Peyer's patch (tissue), 4 donors: Measurements from ENCODE around the gene PDE11A. TPM values are rescaled to one million over a fixed set of nuclear protein-coding genes. Genes with fewer than 3 reads are reported as not detected.
"Not testable (repeated sequence)": the region's sequence is repeated elsewhere in the genome, so short reads cannot be mapped to it uniquely, and the experiment has no call there.

Experiments
- DNase-seq, 3 donors: peaks; one replicate each; pipeline ENCODE4 v3.0.0-alpha.2; 2017 to 2019
- H3K27ac ChIP-seq, 4 donors: fragments of 200-600 bp; sonication (generic); one replicate each; pipeline ENCODE4 v1.5.1; 2016 to 2019
- H3K27me3 ChIP-seq, 2 donors: fragments of 200-600 bp; sonication (generic); one replicate each; pipeline ENCODE4 v1.5.1; 2019
- H3K36me3 ChIP-seq, 3 donors: fragments of 200-600 bp; sonication (generic); one replicate each; pipeline ENCODE4 v1.5.1; 2016 to 2019
- H3K4me1 ChIP-seq, 4 donors: fragments of 200-600 bp; sonication (generic); one replicate each; pipeline ENCODE4 v1.5.1; 2016 to 2019
- H3K4me3 ChIP-seq, 4 donors: fragments of 200-600 bp; sonication (generic); 1 replicate in 3 of 4; 2 replicates in 1 of 4; pipeline ENCODE4 v1.5.1; 2016 to 2019; ENCODE audit warnings: mild to moderate bottlenecking in 1 of 4
- H3K9me3 ChIP-seq, 4 donors: fragments of 200-600 bp; sonication (generic); one replicate each; pipeline ENCODE4 v1.5.1; 2016 to 2019; ENCODE audit warnings: mild to moderate bottlenecking in 1 of 4
- CTCF ChIP-seq, 6 experiments: fragments of 450-650 bp in 4 of 6; fragments of 200-600 bp in 2 of 6; sonication (generic) in 1 of 6; IDR thresholded peaks; one replicate each; pipeline ENCODE4 v1.5.1; 2017 to 2019; ENCODE audit warnings: antibody characterized with exemption in 6 of 6, mild to moderate bottlenecking in 3 of 6, moderate library complexity in 1 of 6
- POLR2A ChIP-seq, 2 donors: fragments of 450-650 bp; IDR thresholded peaks; one replicate each; pipeline ENCODE4 v1.5.1; 2017; ENCODE audit warnings: antibody characterized with exemption in 2 of 2, mild to moderate bottlenecking in 2 of 2, moderate library complexity in 2 of 2
- total RNA-seq, 4 donors: library from RNA; depleted of rRNA; stranded (reverse); fragments of >200 nt; gene quantifications; one replicate each; pipeline ENCODE4 v1.1.0, GENCODE V29; 2016

PDE11A gene
- total RNA-seq, 4 donors from 2014 or later: 1.6 to 2.1 (median 1.7) TPM

- Histone ChIP-seq H3K4me3 (no peak overlapping the region), H3K4me1 (no peaks in the 10 kb centered on the region), H3K27ac (no peak overlapping the region), H3K36me3 (no peaks in the 10 kb centered on the region), H3K9me3 (no peaks in the 10 kb centered on the region), H3K27me3 (no peaks in the 10 kb centered on the region)
- DNase-seq: no peak
- no peak for TF ChIP-seq CTCF (IDR thresholded peaks at IDR 0.05)
- TF ChIP-seq POLR2A (IDR thresholded peaks at IDR 0.05): no peak
These were observed 11.7 kb upstream of the PDE11A start for GRCh38 chr2:178084273-178084672.

GRCh38 chr2:178082408-178083045 is 9.9 kb upstream of the PDE11A start:
- no peak overlapping the region for H3K27ac ChIP-seq
- H3K4me3 ChIP-seq: no peak overlapping the region
- DNase-seq: no peak
- H3K36me3 ChIP-seq: no peaks in the 10 kb centered on the region
- no peaks in the 10 kb centered on the region for H3K4me1 ChIP-seq
- no peaks in the 10 kb centered on the region for H3K9me3 ChIP-seq
- no peaks in the 10 kb centered on the region for H3K27me3 ChIP-seq
- TF ChIP-seq POLR2A (IDR thresholded peaks at IDR 0.05): no peak
- no peak for TF ChIP-seq CTCF (IDR thresholded peaks at IDR 0.05)

- H3K9me3 ChIP-seq, H3K4me3 ChIP-seq, DNase-seq, H3K27ac ChIP-seq, H3K4me1 ChIP-seq, H3K27me3 ChIP-seq, H3K36me3 ChIP-seq: not testable (repeated sequence)
These were observed 6.7 kb upstream of the PDE11A start for GRCh38 chr2:178079279-178079678.

- no peaks in the 10 kb centered on the region for H3K36me3 ChIP-seq
- no peaks in the 10 kb centered on the region for H3K27me3 ChIP-seq
- no peak for DNase-seq
- TF ChIP-seq CTCF (IDR thresholded peaks at IDR 0.05): no peak
- TF ChIP-seq POLR2A (IDR thresholded peaks at IDR 0.05): no peak
- no peaks in the 10 kb centered on the region for H3K9me3 ChIP-seq
- H3K27ac ChIP-seq: no peak overlapping the region
- H3K4me1 ChIP-seq: no peaks in the 10 kb centered on the region
- H3K4me3 ChIP-seq: no peak overlapping the region
These were observed 3.6 kb upstream of the PDE11A start for GRCh38 chr2:178076130-178076529.

GRCh38 chr2:178075006-178075326 is 2.4 kb upstream of the PDE11A start:
- no peak for DNase-seq
- TF ChIP-seq POLR2A (IDR thresholded peaks at IDR 0.05) (no peak), CTCF (IDR thresholded peaks at IDR 0.05) (no peak)
- Histone ChIP-seq H3K4me3 (no peak overlapping the region), H3K27me3 (no peaks in the 10 kb centered on the region), H3K36me3 (no peaks in the 10 kb centered on the region), H3K4me1 (no peaks in the 10 kb centered on the region), H3K9me3 (no peaks in the 10 kb centered on the region), H3K27ac (no peak overlapping the region)

GRCh38 chr2:178074123-178075005 is 1.8 kb upstream of the PDE11A start:
- Histone ChIP-seq H3K4me3 (no peak overlapping the region), H3K27me3 (no peaks in the 10 kb centered on the region), H3K27ac (no peak overlapping the region), H3K9me3 (no peaks in the 10 kb centered on the region), H3K36me3 (no peaks in the 10 kb centered on the region), H3K4me1 (no peaks in the 10 kb centered on the region)
- DNase-seq: no peak
- TF ChIP-seq POLR2A (IDR thresholded peaks at IDR 0.05) (no peak), CTCF (IDR thresholded peaks at IDR 0.05) (no peak)
